ENCODE measurements around the gene SGPL1. TPM values are rescaled to one million over a fixed set of nuclear protein-coding genes. Genes with fewer than 3 reads are reported as not detected.
"Not testable (repeated sequence)": the region's sequence is repeated elsewhere in the genome, so short reads cannot be mapped to it uniquely, and the experiment has no call there.

SGPL1 gene
- total and polyA plus RNA-seq, 8 donors: 47.5 to 60.6 (median 53.7) TPM

DNA sequence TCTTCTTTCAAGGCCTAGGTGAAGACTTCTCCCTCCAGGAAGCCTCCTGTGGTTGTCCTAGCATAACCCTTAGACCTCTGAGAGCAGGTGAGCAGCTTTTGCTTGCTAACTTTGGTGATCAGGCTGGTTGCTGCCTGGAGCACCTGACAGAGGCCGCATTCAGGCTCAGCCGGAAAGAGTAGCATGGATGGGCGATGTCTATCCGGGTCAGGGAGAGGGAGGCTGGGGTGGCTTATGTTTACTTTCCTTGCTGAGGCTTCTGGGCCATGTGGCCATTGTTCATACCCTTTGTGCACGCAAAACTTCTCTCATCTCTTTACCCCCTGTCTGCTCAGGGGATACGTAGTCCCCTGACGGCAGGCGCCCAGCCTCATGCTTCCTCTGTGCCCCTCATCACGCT is 100.1 kb downstream of the SGPL1 start:
- H3K4me1 ChIP-seq: no peaks in the 10 kb centered on the region
- DNase-seq (peak in 1 of 4 donors; percentile 19), ATAC-seq (no peak)
- H3K36me3 ChIP-seq: no peaks in the 10 kb centered on the region
- intact Hi-C loops (cut with DNase I): no loop called here
- TF ChIP-seq, protein P1, sequence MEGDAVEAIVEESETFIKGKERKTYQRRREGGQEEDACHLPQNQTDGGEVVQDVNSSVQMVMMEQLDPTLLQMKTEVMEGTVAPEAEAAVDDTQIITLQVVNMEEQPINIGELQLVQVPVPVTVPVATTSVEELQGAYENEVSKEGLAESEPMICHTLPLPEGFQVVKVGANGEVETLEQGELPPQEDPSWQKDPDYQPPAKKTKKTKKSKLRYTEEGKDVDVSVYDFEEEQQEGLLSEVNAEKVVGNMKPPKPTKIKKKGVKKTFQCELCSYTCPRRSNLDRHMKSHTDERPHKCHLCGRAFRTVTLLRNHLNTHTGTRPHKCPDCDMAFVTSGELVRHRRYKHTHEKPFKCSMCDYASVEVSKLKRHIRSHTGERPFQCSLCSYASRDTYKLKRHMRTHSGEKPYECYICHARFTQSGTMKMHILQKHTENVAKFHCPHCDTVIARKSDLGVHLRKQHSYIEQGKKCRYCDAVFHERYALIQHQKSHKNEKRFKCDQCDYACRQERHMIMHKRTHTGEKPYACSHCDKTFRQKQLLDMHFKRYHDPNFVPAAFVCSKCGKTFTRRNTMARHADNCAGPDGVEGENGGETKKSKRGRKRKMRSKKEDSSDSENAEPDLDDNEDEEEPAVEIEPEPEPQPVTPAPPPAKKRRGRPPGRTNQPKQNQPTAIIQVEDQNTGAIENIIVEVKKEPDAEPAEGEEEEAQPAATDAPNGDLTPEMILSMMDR (IDR thresholded peaks at IDR 0.05): no peak
- peaks cover 0 to 13% of the 10 kb centered on the region in 2 donors for H3K27me3 ChIP-seq
- H3K9me3 ChIP-seq: no peaks in the 10 kb centered on the region
- H3K4me3 ChIP-seq: no peak overlapping the region
- H3K27ac ChIP-seq: no peak overlapping the region

DNA sequence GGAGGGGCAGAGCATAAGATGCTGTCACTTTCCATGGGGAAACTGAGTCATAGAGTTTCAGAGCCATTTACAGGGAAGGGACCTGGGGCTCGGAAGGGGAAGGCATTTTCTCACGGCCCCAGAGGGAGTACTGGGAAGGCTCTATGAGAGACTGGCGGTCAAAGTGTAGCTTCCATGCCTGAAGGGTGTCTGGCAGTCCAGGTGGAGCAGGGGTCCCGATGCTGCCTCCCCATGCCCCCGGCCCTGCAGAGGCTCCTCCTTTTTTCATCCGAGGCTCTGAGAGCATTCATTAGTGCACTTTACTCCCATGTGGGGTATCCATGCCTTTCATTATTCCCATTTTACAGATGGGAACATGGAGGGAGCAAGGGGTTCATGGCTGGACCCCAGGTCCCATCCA is 100.5 kb downstream of the SGPL1 start:
- Histone ChIP-seq H3K4me3 (no peak overlapping the region), H3K4me1 (no peaks in the 10 kb centered on the region), H3K9me3 (no peaks in the 10 kb centered on the region), H3K36me3 (no peaks in the 10 kb centered on the region), H3K27ac (no peak overlapping the region), H3K27me3 (peaks cover 0 to 13% of the 10 kb centered on the region in 2 donors)
- ATAC-seq (no peak), DNase-seq (peak in 1 of 4 donors; percentile 33)
- TF ChIP-seq, protein P1 (IDR thresholded peaks at IDR 0.05): no peak
- intact Hi-C loops (cut with DNase I): no loop called here

DNA sequence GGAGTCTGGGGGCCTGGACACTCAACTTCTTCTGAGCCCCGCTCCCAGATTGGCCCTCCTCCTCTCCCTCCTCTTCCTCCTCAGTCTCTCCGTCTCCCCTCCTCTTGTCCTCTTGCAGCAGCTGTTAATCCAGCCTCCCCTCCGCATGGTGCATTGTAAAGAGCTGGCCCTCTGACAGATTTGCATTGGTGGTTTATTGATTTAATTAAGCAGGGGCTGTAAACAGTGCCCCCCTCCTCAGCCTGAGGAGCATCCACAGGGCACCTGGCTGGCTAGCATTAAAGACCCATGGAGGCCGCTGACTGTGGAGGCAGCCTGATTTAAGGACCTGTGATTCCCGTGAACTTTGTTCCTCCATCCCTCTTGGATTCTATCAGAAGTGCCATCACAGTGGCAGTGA is 101.5 kb downstream of the SGPL1 start:
- H3K27me3 ChIP-seq: peaks cover 0 to 13% of the 10 kb centered on the region in 2 donors
- no peak overlapping the region for H3K27ac ChIP-seq
- H3K9me3 ChIP-seq: no peaks in the 10 kb centered on the region
- no peak overlapping the region for H3K4me3 ChIP-seq
- no peaks in the 10 kb centered on the region for H3K36me3 ChIP-seq
- TF ChIP-seq, protein P1 (IDR thresholded peaks at IDR 0.05): no peak
- H3K4me1 ChIP-seq: no peaks in the 10 kb centered on the region
- intact Hi-C loops (cut with DNase I): no loop called here
- ATAC-seq: no peak
- no peak for DNase-seq

DNA sequence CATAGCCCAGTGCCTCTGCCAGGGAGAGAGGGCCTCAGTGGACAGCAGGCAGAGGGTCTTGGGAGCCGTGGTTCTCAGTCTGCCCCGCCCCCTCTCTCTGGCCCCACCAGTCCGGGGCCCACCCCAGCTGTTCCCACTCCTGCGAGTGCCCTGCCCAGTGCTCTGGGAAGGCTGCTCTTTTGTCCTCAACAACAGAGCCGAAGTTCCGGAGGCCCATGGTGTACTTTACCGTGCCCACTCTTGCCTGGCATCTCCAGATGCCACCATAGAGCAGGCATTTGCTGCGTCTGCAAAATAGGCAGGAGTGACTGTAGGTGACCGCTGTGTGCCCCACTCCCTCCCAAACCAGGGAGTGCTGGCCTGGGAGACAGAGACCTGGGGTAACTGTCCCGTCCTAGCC is 101.9 kb downstream of the SGPL1 start:
- Histone ChIP-seq H3K9me3 (no peaks in the 10 kb centered on the region), H3K4me1 (no peaks in the 10 kb centered on the region), H3K27ac (no peak overlapping the region), H3K36me3 (no peaks in the 10 kb centered on the region), H3K27me3 (peaks cover 0 to 13% of the 10 kb centered on the region in 2 donors), H3K4me3 (no peak overlapping the region)
- TF ChIP-seq, protein P1 (IDR thresholded peaks at IDR 0.05): no peak
- intact Hi-C loops (cut with DNase I): no loop called here
- ATAC-seq: no peak
- peak in 1 of 4 donors; percentile 47 for DNase-seq

DNA sequence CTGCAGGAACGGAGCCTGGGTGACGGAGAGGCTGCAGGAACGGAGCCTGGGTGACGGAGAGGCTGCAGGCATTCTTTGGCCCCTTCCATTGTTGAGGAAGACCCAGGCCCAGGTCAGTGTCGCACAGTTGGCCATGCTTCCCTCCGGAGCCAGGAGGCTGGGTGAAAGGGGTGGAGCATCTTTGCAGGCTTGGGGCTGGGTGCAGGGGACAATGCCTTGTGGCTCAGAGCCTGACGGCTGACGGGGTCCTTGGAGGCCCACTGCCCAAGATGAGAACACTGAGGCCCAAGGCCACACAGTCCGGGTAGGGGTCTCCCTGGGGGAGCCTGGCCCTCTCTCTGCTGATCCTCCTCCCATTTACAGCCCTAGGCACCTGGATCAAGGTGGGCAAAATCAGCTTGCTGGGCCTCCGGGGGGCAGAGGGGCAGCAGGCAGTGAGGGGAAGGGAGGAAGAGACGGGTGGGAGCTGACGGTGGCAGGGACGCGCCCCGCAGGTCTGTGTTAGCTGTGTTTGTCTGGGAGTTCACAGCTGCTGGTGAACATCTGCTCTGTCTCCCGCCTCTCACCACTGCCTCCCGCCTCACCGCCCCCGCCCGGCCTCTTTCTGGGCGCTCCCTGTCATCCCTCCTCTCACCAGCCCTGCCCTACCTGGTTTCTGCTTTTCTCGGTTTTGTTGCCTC is 103.2 kb downstream of the SGPL1 start:
- ATAC-seq (no peak), DNase-seq (peak in 1 of 4 donors; percentile 66)
- H3K27ac ChIP-seq: no peak overlapping the region
- no peaks in the 10 kb centered on the region for H3K36me3 ChIP-seq
- H3K9me3 ChIP-seq: no peaks in the 10 kb centered on the region
- intact Hi-C loops (cut with DNase I): no loop called here
- peaks cover 0 to 13% of the 10 kb centered on the region in 2 donors for H3K27me3 ChIP-seq
- H3K4me3 ChIP-seq: no peak overlapping the region
- TF ChIP-seq, protein P1 (IDR thresholded peaks at IDR 0.05): no peak
- H3K4me1 ChIP-seq: no peaks in the 10 kb centered on the region

DNA sequence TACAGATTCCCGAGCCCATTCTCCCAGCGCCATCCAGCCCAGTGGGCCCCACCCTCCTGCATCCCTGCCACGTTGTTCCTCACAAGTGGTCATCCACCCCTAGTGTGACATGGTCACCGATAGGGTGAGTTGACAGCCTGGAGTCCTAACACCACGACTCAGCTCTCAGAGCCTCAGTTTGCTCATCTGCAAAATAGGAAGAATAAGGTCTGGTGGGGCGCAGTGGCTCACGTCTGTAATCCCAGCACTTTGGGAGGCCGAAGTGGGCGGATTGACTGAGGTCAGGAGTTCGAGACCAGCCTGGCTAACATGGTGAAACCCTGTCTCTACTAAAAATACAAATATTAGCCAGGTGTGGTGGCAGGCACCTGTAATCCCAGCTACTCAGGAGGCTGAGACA is 104.2 kb downstream of the SGPL1 start:
- intact Hi-C loops (cut with DNase I): loop anchor here in 1 of 2 donors (10.0 kb wide), 1 partner anchor 365 kb away; no protein-coding TSS in a partner anchor
- ATAC-seq, H3K4me1 ChIP-seq, H3K36me3 ChIP-seq, H3K9me3 ChIP-seq, H3K27ac ChIP-seq, H3K4me3 ChIP-seq: not testable (repeated sequence)
- peak in 1 of 4 donors; percentile 33 for DNase-seq
- peaks cover 0 to 13% of the 10 kb centered on the region in 2 donors for H3K27me3 ChIP-seq
